Measurements from ENCODE around the gene TNRC18. TPM values are rescaled to one million over a fixed set of nuclear protein-coding genes. Genes with fewer than 3 reads are reported as not detected.

TNRC18 gene
- polyA plus RNA-seq, 1 of the 3 experiments (the other 2 are of a cell fraction), result 34.4 TPM

DNA sequence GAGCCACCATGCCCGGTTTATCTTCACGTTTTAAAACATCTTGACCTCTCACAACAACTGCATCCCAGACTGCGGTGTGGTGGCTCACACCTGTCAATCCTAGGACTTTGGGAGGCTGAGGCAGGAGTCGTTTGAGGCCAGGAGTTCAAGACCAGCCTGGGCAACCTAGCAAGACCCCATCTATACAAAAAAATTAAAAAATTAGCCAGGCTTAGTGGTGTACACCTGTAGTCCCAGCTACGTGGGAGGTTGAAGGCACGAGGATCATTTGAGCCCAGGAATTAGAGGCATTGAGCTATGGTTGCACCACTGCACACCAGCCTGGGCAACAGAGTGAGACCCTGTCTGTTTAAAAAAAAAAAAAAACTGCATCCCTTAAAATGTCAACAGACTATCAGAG is 20.2 kb downstream of the TNRC18 start:
- H3K27me3 ChIP-seq (ENCODE audit: insufficient read depth), result no peaks in the 10 kb centered on the region
- no peak for DNase-seq
- ChIA-PET CTCF (interaction anchor here (1.4 kb wide), 1 partner anchor 14 kb away, joined by 4 read pairs; no protein-coding TSS in a partner anchor), POLR2A (no interaction called here)
- no peaks in the 10 kb centered on the region for H3K9me2 ChIP-seq
- no peaks in the 10 kb centered on the region for H3K9me3 ChIP-seq
- TF ChIP-seq GATA2 (CRISPR knock-in tag; IDR thresholded peaks at IDR 0.05) (no peak), ELF1 (IDR thresholded peaks at IDR 0.05) (no peak), RCOR1 (IDR thresholded peaks at IDR 0.05; ENCODE audit: low read length) (no peak), EZH2phosphoT487 (IDR thresholded peaks at IDR 0.05; ENCODE audit: borderline replicate concordance, low read depth) (no peak), MEF2A (IDR thresholded peaks at IDR 0.05; ENCODE audit: borderline replicate concordance, low read depth) (no peak), RAD21 (IDR thresholded peaks at IDR 0.05; ENCODE audit: low read length) (no peak), RXRA (IDR thresholded peaks at IDR 0.05; ENCODE audit: borderline replicate concordance, low read depth) (no peak), SIN3A (IDR thresholded peaks at IDR 0.05; ENCODE audit: borderline replicate concordance, low read depth, low read length) (no peak), CHD2 (IDR thresholded peaks at IDR 0.05; ENCODE audit: low read length, partially characterized antibody) (no peak), TCF12 (IDR thresholded peaks at IDR 0.05) (no peak), NRF1 (IDR thresholded peaks at IDR 0.05; ENCODE audit: low read depth, low read length) (no peak), FOXJ3 (CRISPR knock-in tag; IDR thresholded peaks at IDR 0.05) (no peak), MXI1 (IDR thresholded peaks at IDR 0.05; ENCODE audit: low read depth, low read length) (no peak), RFX5 (IDR thresholded peaks at IDR 0.05; ENCODE audit: low read length) (no peak), TAF1 (IDR thresholded peaks at IDR 0.05; ENCODE audit: borderline replicate concordance, low read depth, low read length) (no peak), FOSL2 (IDR thresholded peaks at IDR 0.05; ENCODE audit: borderline replicate concordance, low read depth) (no peak), NFIC (IDR thresholded peaks at IDR 0.05; ENCODE audit: borderline replicate concordance) (no peak)
- TF ChIP-seq, protein P1, sequence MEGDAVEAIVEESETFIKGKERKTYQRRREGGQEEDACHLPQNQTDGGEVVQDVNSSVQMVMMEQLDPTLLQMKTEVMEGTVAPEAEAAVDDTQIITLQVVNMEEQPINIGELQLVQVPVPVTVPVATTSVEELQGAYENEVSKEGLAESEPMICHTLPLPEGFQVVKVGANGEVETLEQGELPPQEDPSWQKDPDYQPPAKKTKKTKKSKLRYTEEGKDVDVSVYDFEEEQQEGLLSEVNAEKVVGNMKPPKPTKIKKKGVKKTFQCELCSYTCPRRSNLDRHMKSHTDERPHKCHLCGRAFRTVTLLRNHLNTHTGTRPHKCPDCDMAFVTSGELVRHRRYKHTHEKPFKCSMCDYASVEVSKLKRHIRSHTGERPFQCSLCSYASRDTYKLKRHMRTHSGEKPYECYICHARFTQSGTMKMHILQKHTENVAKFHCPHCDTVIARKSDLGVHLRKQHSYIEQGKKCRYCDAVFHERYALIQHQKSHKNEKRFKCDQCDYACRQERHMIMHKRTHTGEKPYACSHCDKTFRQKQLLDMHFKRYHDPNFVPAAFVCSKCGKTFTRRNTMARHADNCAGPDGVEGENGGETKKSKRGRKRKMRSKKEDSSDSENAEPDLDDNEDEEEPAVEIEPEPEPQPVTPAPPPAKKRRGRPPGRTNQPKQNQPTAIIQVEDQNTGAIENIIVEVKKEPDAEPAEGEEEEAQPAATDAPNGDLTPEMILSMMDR (IDR thresholded peaks at IDR 0.05), result no peak
- TF ChIP-seq, protein P2, sequence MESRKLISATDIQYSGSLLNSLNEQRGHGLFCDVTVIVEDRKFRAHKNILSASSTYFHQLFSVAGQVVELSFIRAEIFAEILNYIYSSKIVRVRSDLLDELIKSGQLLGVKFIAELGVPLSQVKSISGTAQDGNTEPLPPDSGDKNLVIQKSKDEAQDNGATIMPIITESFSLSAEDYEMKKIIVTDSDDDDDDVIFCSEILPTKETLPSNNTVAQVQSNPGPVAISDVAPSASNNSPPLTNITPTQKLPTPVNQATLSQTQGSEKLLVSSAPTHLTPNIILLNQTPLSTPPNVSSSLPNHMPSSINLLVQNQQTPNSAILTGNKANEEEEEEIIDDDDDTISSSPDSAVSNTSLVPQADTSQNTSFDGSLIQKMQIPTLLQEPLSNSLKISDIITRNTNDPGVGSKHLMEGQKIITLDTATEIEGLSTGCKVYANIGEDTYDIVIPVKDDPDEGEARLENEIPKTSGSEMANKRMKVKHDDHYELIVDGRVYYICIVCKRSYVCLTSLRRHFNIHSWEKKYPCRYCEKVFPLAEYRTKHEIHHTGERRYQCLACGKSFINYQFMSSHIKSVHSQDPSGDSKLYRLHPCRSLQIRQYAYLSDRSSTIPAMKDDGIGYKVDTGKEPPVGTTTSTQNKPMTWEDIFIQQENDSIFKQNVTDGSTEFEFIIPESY (IDR thresholded peaks at IDR 0.05; ENCODE audit: borderline replicate concordance, low read depth), result no peak
- WGBS (ENCODE audit: low lambda C conversion rate), result 97% methylated on average over 6 of the region's 6 CpGs
- no peak overlapping the region for H3K4me2 ChIP-seq
- no peak overlapping the region for H3K4me3 ChIP-seq (ENCODE audit: low read depth in 2 of 2, low read length in 1 of 2)
- H3K4me1 ChIP-seq (ENCODE audit: control insufficient read depth in 1 of 2, insufficient read depth in 2 of 2, low read depth in 1 of 2, low read length in 1 of 2), result no peaks in the 10 kb centered on the region
- no peak overlapping the region for H3K9ac ChIP-seq
- no peak overlapping the region for H3K27ac ChIP-seq (ENCODE audit: low read depth in 2 of 2, low read length in 1 of 2)
- peaks cover 97% of the 10 kb centered on the region for H4K20me1 ChIP-seq (ENCODE audit: insufficient read depth)
- peaks cover 99% of the 10 kb centered on the region for H3K79me2 ChIP-seq (ENCODE audit: insufficient read depth)
- H3K36me3 ChIP-seq (replicated peaks in 1 of 2; ENCODE audit: control insufficient read depth in 1 of 2, insufficient read depth in 2 of 2, low read length in 1 of 2), result peaks cover 0 to 48% of the 10 kb centered on the region in 2 experiments
- H2AFZ ChIP-seq (ENCODE audit: low read depth), result no peak overlapping the region
- H3F3A ChIP-seq (replicated peaks; ENCODE audit: insufficient read depth), result no peaks in the 10 kb centered on the region

Measured in SK-N-SH (cell line).